Activated B cell treated with CpG ODN at 0.5 μM for 24 hours (primary cell): Measurements from ENCODE around the gene KIF13A. TPM values are rescaled to one million over a fixed set of nuclear protein-coding genes. Genes with fewer than 3 reads are reported as not detected.
"Not testable (repeated sequence)": the region's sequence is repeated elsewhere in the genome, so short reads cannot be mapped to it uniquely, and the experiment has no call there.

Source experiments
- ATAC-seq: fragments of 200-7000 bp; cut with Tn5 transposase; one replicate; pipeline ENCODE4 v1.10.0; 2021; ENCODE audit warnings: low read depth, mild to moderate bottlenecking, moderate library complexity
- CTCF ChIA-PET: fragments of 350-600 bp; sonication (Branson Sonifier 250); formaldehyde crosslinking; loops from one replicate; lab custom pipeline; 2021; ENCODE audit warnings: antibody characterized with exemption; lab: Charles Lee
- POLR2A ChIA-PET: fragments of 350-600 bp; sonication (Branson Sonifier 250); formaldehyde crosslinking; loops from one replicate; lab custom pipeline; 2021; ENCODE audit warnings: antibody characterized with exemption; lab: Charles Lee
- DNase-seq: peaks from one replicate; pipeline ENCODE4 v3.0.0; 2022
- H3K27ac Mint-ChIP-seq: one replicate; pipeline ENCODE4 v1.8.0; 2020; ENCODE audit warnings: mixed read lengths
- H3K27me3 Mint-ChIP-seq: one replicate; pipeline ENCODE4 v1.8.0; 2021; ENCODE audit warnings: mixed read lengths
- H3K36me3 Mint-ChIP-seq: one replicate; pipeline ENCODE4 v1.8.0; 2021; ENCODE audit warnings: low read depth, mixed read lengths
- H3K4me1 Mint-ChIP-seq: one replicate; pipeline ENCODE4 v1.8.0; 2021; ENCODE audit warnings: mixed read lengths
- H3K4me3 Mint-ChIP-seq: one replicate; pipeline ENCODE4 v1.8.0; 2020; ENCODE audit warnings: mild to moderate bottlenecking, mixed read lengths
- H3K9me3 Mint-ChIP-seq: one replicate; pipeline ENCODE4 v1.8.0; 2020; ENCODE audit warnings: mixed read lengths
- intact Hi-C: fragments of 100-400 bp; cut with micrococcal nuclease; formaldehyde crosslinking; loops from one replicate; pipeline ENCODE4 v1.15.1; 2024
- total RNA-seq: library from RNA; stranded (reverse); gene quantifications from 2 replicates; pipeline ENCODE4 v1.2.3, GENCODE V29; 2022
- TF ChIP-seq, protein P1 (sequence below): fragments of 200-600 bp; IDR thresholded peaks from one replicate; pipeline ENCODE4 v1.8.0; 2022; ENCODE audit warnings: antibody characterized with exemption, mild to moderate bottlenecking

Gene KIF13A
- total RNA-seq, 1 donor from 2014 or later = 14.1 TPM

DNA sequence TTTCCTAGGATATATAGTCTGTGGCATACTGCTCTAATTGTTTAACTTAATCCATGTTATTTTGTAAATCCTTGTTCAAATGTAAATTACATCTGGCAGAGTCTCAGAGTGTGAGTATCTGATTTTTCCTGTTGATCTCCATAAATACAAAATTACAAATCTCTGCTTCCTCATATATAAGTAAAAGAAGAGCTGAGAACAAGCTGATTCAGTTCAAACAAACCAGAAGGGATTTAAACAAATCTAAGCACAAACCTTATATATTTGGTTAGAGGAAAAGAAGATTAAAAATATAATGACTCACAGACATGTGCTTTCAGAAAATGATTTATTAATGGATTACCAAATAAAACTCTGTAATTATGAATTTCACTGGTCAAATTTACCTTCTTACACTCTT, 37.3 kb downstream of the KIF13A start:
- H3K36me3 Mint-ChIP-seq = peaks cover 2% of the 10 kb centered on the region
- ChIA-PET CTCF (no interaction called here), POLR2A (no interaction called here)
- H3K27me3 Mint-ChIP-seq = no peaks in the 10 kb centered on the region
- H3K9me3 Mint-ChIP-seq = peaks cover 2% of the 10 kb centered on the region
- H3K4me3 Mint-ChIP-seq = no peak overlapping the region
- TF ChIP-seq, protein P1, sequence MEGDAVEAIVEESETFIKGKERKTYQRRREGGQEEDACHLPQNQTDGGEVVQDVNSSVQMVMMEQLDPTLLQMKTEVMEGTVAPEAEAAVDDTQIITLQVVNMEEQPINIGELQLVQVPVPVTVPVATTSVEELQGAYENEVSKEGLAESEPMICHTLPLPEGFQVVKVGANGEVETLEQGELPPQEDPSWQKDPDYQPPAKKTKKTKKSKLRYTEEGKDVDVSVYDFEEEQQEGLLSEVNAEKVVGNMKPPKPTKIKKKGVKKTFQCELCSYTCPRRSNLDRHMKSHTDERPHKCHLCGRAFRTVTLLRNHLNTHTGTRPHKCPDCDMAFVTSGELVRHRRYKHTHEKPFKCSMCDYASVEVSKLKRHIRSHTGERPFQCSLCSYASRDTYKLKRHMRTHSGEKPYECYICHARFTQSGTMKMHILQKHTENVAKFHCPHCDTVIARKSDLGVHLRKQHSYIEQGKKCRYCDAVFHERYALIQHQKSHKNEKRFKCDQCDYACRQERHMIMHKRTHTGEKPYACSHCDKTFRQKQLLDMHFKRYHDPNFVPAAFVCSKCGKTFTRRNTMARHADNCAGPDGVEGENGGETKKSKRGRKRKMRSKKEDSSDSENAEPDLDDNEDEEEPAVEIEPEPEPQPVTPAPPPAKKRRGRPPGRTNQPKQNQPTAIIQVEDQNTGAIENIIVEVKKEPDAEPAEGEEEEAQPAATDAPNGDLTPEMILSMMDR = no peak
- DNase-seq (no peak), ATAC-seq (no peak)
- H3K4me1 Mint-ChIP-seq = no peaks in the 10 kb centered on the region
- H3K27ac Mint-ChIP-seq = no peak overlapping the region
- intact Hi-C loops = no loop called here

DNA sequence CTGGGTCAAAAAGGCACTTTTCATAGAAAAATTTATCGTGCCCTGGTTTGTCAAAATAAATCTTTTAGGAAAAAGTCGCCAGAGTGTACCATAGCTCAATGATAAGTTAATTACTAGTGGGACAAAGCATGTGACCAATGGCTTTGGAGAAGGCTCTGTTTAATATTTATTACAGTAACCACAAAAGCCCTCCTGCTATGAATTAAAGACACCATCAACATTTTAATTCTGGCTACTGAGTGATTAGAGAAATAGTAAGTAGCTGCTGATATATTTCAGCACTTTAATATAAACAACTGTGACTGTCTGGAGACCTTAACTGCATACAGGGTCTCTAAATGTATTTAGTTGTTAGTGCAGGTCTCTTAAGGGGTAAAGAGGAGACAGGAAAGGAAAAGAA, 38.3 kb downstream of the KIF13A start:
- TF ChIP-seq, protein P1 = no peak
- ATAC-seq = no peak
- CTCF ChIA-PET = no interaction called here

GRCh38 chr6:17948725-17949124, 38.7 kb downstream of the KIF13A start:
- Mint-ChIP-seq H3K9me3 (peaks cover 2% of the 10 kb centered on the region), H3K4me1 (no peaks in the 10 kb centered on the region), H3K36me3 (peaks cover 2% of the 10 kb centered on the region), H3K27me3 (no peaks in the 10 kb centered on the region), H3K4me3 (no peak overlapping the region), H3K27ac (no peak overlapping the region)
- ATAC-seq (no peak), DNase-seq (no peak)
- POLR2A ChIA-PET = no interaction called here
- TF ChIP-seq, protein P1 = no peak
- intact Hi-C loops = no loop called here
- CTCF ChIA-PET = no interaction called here

More for the DNA sequence above, 38.3 kb downstream of the KIF13A start:
- Mint-ChIP-seq H3K27ac (no peak overlapping the region), H3K36me3 (peaks cover 2% of the 10 kb centered on the region), H3K4me3 (no peak overlapping the region), H3K4me1 (no peaks in the 10 kb centered on the region), H3K9me3 (peaks cover 2% of the 10 kb centered on the region), H3K27me3 (no peaks in the 10 kb centered on the region)
- POLR2A ChIA-PET = no interaction called here
- no peak for DNase-seq
- intact Hi-C loops = no loop called here

GRCh38 chr6:17947574-17947973, 39.9 kb downstream of the KIF13A start:
- H3K4me1 Mint-ChIP-seq, H3K27ac Mint-ChIP-seq, DNase-seq, ATAC-seq, H3K4me3 Mint-ChIP-seq, intact Hi-C loops, H3K36me3 Mint-ChIP-seq, CTCF ChIA-PET, H3K27me3 Mint-ChIP-seq, POLR2A ChIA-PET, H3K9me3 Mint-ChIP-seq: not testable (repeated sequence)

DNA sequence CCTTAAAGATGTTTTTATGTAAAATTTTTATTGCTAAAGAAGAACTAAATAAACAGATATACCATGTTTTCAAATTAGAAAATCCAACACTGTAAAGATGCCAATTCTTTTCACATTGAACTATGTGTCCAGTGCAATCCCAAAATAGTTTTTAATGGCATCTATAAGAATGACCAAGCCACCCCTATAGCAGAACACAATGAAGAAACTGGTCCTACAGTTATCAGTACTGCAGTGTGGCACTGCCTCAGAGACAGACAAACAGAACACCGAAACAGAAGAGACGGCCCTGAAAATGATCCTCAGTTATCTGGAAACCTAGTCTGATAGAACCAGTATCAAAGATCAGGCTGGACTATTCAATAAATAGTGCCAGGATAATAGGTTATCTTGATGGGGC, 41.9 kb downstream of the KIF13A start:
- ATAC-seq (no peak), DNase-seq (no peak)
- Mint-ChIP-seq H3K9me3 (no peaks in the 10 kb centered on the region), H3K27me3 (no peaks in the 10 kb centered on the region), H3K4me3 (no peak overlapping the region), H3K4me1 (no peaks in the 10 kb centered on the region), H3K27ac (no peak overlapping the region), H3K36me3 (no peaks in the 10 kb centered on the region)
- TF ChIP-seq, protein P1 = no peak
- ChIA-PET CTCF (no interaction called here), POLR2A (no interaction called here)
- intact Hi-C loops = no loop called here

- no peak for DNase-seq
- POLR2A ChIA-PET = no interaction called here
- Mint-ChIP-seq H3K27me3 (no peaks in the 10 kb centered on the region), H3K27ac (no peak overlapping the region), H3K36me3 (no peaks in the 10 kb centered on the region), H3K4me3 (no peak overlapping the region), H3K4me1 (no peaks in the 10 kb centered on the region), H3K9me3 (no peaks in the 10 kb centered on the region)
- ATAC-seq = no peak
- CTCF ChIA-PET = no interaction called here
- intact Hi-C loops = no loop called here
- TF ChIP-seq, protein P1 = no peak
These were observed 42.3 kb downstream of the KIF13A start for GRCh38 chr6:17945111-17945510.
